ENCODE results near the gene PEG3. TPM values are rescaled to one million over a fixed set of nuclear protein-coding genes. Genes with fewer than 3 reads are reported as not detected.

PEG3 gene
- total and polyA plus RNA-seq, 2 of the 13 experiments (the other 11 are each of a cell fraction or from before 2014, with no cell fraction given) = 217 to 394 TPM

GRCh38 chr19:56856822-56857221 is 16.3 kb upstream of the PEG3 start:
- Histone ChIP-seq H3K9me3 (ENCODE audit: low read length) (peaks cover 25% of the 10 kb centered on the region; the same call in 1 of the 2 replicates), H3K79me2 (ENCODE audit: insufficient read depth, low read length) (no peaks in the 10 kb centered on the region), H3K27me3 (ENCODE audit: control insufficient read depth in 1 of 2, insufficient read depth in 2 of 2, low read length in 2 of 2) (no peaks in the 10 kb centered on the region), H2AFZ (ENCODE audit: low read length) (no peak overlapping the region), H3K4me1 (ENCODE audit: insufficient read depth, low read length) (peaks cover 34% of the 10 kb centered on the region), H3K4me3 (replicated peaks in 1 of 3; ENCODE audit: insufficient read depth in 1 of 3, low read depth in 2 of 3, low read length in 3 of 3) (no peak overlapping the region), H3K36me3 (replicated peaks in 1 of 2; ENCODE audit: control insufficient read depth in 1 of 2, insufficient read depth in 2 of 2, low read length in 2 of 2) (no peaks in the 10 kb centered on the region), H3K4me2 (ENCODE audit: low read depth, low read length) (no peak overlapping the region), H3K9ac (ENCODE audit: insufficient read depth, low read depth, low read length) (no peak overlapping the region), H4K20me1 (ENCODE audit: insufficient read depth, low read length) (no peaks in the 10 kb centered on the region), H3K27ac (ENCODE audit: extremely low read length, insufficient read depth, low read length) (no peak overlapping the region)
- DNase-seq (ENCODE audit: low spot score) (no peak), FAIRE-seq (no peak), ATAC-seq (no peak)
- WGBS (ENCODE audit: low lambda C conversion rate) = 73% methylated on average over 3 of the region's 3 CpGs
- POLR2A ChIA-PET = interaction anchor here (1.1 kb wide), 1 partner anchor 12 kb away, joined by 3 read pairs; no protein-coding TSS in a partner anchor
- CTCF ChIA-PET (ENCODE audit: low intra/inter-chr PET ratio, low total read pairs) = no interaction called here
- intact Hi-C loops (cut with micrococcal nuclease; ENCODE audit: unreplicated experiment) = no loop called here
- TF ChIP-seq TOE1 (CRISPR knock-in tag; IDR thresholded peaks at IDR 0.05) = no peak
- no peak for TF ChIP-seq BRD4 (CRISPR knock-in tag; IDR thresholded peaks at IDR 0.05)
- no peak for TF ChIP-seq TARDBP (CRISPR knock-in tag; IDR thresholded peaks at IDR 0.05)
- no peak for TF ChIP-seq ZNF549 (CRISPR knock-in tag; IDR thresholded peaks at IDR 0.05)
- no peak for TF ChIP-seq MED13 (CRISPR knock-in tag; IDR thresholded peaks at IDR 0.05)
- TF ChIP-seq HNRNPUL1 (IDR thresholded peaks at IDR 0.05; ENCODE audit: low read depth, low read length) = no peak
- TF ChIP-seq RNF219 (CRISPR knock-in tag; IDR thresholded peaks at IDR 0.05) = no peak
- no peak for TF ChIP-seq MTF1 (CRISPR knock-in tag; IDR thresholded peaks at IDR 0.05)
- TF ChIP-seq RERE (CRISPR knock-in tag; IDR thresholded peaks at IDR 0.05; ENCODE audit: low read depth) = no peak
- TF ChIP-seq ZMYM4 (CRISPR knock-in tag; IDR thresholded peaks at IDR 0.05) = no peak
- in situ Hi-C loops (cut with HindIII; ENCODE audit: extremely low pct_ligation_motif_present, low pct_unique_long_range_greater_than_20kb) = no loop called here
- no TSS peak for BruUV-seq (replicated peaks)

Data from HepG2 (cell line).